Measurements from ENCODE around the gene LARGE1. TPM values are rescaled to one million over a fixed set of nuclear protein-coding genes. Genes with fewer than 3 reads are reported as not detected.

Gene LARGE1
- total and polyA plus RNA-seq, 9 of the 15 experiments (the other 6 are each of a cell fraction or from before 2014, with no cell fraction given), result 0.01 to 0.66 (median 0.14) TPM; not detected in 2

DNA sequence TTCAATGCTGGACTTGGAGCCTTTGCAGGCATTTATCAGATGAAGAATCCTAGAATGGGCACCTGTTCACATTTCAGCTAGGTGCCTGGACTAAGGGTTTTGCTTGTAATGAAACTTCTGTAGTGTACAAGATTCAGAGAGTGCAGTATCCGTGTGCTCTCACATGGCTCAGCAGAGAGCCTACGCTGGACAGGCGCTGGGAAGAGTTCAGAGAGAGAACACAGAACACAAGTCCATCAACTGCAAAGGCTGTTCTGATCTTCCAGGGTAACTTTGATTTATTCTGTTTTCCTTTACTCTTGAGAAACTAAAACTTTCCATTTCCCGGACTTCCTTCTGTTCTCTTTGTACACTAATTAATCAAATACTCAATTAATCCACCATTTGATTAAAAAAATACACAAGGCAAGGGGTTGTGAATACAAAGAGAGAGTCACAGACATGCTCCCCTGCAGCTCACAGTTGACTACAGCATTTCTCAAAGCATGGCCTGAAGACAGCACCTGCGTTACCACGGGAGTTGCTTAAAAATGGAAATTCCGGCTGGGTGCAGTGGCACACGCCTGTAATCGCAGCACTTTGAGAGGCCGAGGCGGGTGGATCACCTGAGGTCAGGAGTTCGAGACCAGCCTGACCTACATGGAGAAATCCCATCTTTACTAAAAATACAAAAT, 393.7 kb downstream of the LARGE1 start:
- Histone ChIP-seq H3K9me3 (replicated peaks; ENCODE audit: control insufficient read depth, insufficient read depth, low read depth, low read length) (no peaks in the 10 kb centered on the region), H3K9ac (ENCODE audit: insufficient read depth in 1 of 2, low read depth in 2 of 2, low read length in 2 of 2) (no peak overlapping the region), H3K4me1 (replicated peaks in 1 of 2; ENCODE audit: control insufficient read depth in 2 of 2, insufficient read depth in 2 of 2, low read length in 2 of 2) (no peaks in the 10 kb centered on the region), H3K27me3 (ENCODE audit: control insufficient read depth in 2 of 2, insufficient read depth in 2 of 2, low read length in 2 of 2) (no peaks in the 10 kb centered on the region), H3K4me3 (no peak overlapping the region), H3K36me3 (ENCODE audit: control insufficient read depth, insufficient read depth, low read length) (no peaks in the 10 kb centered on the region), H3K4me2 (ENCODE audit: insufficient read depth, low read length) (no peak overlapping the region), H2AFZ (ENCODE audit: low read depth, low read length) (no peak overlapping the region), H4K20me1 (replicated peaks; ENCODE audit: control insufficient read depth, insufficient read depth, low read length) (no peaks in the 10 kb centered on the region), H3K27ac (ENCODE audit: extremely low read depth, low read depth, low read length) (no peak overlapping the region), H3K9me1 (ENCODE audit: control insufficient read depth, insufficient read depth, low read length) (no peaks in the 10 kb centered on the region), H3K79me2 (ENCODE audit: control insufficient read depth, insufficient read depth, low read length) (no peaks in the 10 kb centered on the region)
- DNase-seq (ENCODE audit: extremely low read depth in 1 of 4, low spot score in 3 of 4) (no peak), ATAC-seq (no peak), FAIRE-seq (no peak)
- intact Hi-C loops (cut with micrococcal nuclease), result no loop called here
- CTCF ChIA-PET (ENCODE audit: low intra/inter-chr PET ratio), result no interaction called here
- WGBS (ENCODE audit: insufficient coverage, low coverage, missing lambda C conversion rate), result 0% methylated on average over 5 of the region's 12 CpGs
- TF ChIP-seq ZNF280B (CRISPR knock-in tag; IDR thresholded peaks at IDR 0.05) (no peak), ZNF253 (CRISPR knock-in tag; conservative IDR thresholded peaks at IDR 0.05) (no peak)
- no TSS peak for BruUV-seq (replicated peaks)
- in situ Hi-C loops (cut with MboI), result no loop called here
- POLR2A ChIA-PET, result no interaction called here

- Histone ChIP-seq H3K9ac (ENCODE audit: insufficient read depth in 1 of 2, low read depth in 2 of 2, low read length in 2 of 2) (no peak overlapping the region), H2AFZ (ENCODE audit: low read depth, low read length) (no peak overlapping the region), H3K79me2 (ENCODE audit: control insufficient read depth, insufficient read depth, low read length) (no peaks in the 10 kb centered on the region), H3K4me2 (ENCODE audit: insufficient read depth, low read length) (no peak overlapping the region), H3K9me3 (replicated peaks; ENCODE audit: control insufficient read depth, insufficient read depth, low read depth, low read length) (no peaks in the 10 kb centered on the region), H3K9me1 (ENCODE audit: control insufficient read depth, insufficient read depth, low read length) (no peaks in the 10 kb centered on the region), H3K27ac (ENCODE audit: extremely low read depth, low read depth, low read length) (no peak overlapping the region), H3K27me3 (ENCODE audit: control insufficient read depth in 2 of 2, insufficient read depth in 2 of 2, low read length in 2 of 2) (no peaks in the 10 kb centered on the region), H3K36me3 (ENCODE audit: control insufficient read depth, insufficient read depth, low read length) (no peaks in the 10 kb centered on the region), H3K4me1 (replicated peaks in 1 of 2; ENCODE audit: control insufficient read depth in 2 of 2, insufficient read depth in 2 of 2, low read length in 2 of 2) (no peaks in the 10 kb centered on the region), H3K4me3 (no peak overlapping the region), H4K20me1 (replicated peaks; ENCODE audit: control insufficient read depth, insufficient read depth, low read length) (no peaks in the 10 kb centered on the region)
- ChIA-PET CTCF (ENCODE audit: low intra/inter-chr PET ratio) (no interaction called here), POLR2A (no interaction called here)
- intact Hi-C loops (cut with micrococcal nuclease) (no loop called here), in situ Hi-C loops (cut with MboI) (no loop called here)
- FAIRE-seq (no peak), ATAC-seq (no peak), DNase-seq (ENCODE audit: extremely low read depth in 1 of 4, low spot score in 3 of 4) (no peak)
- BruUV-seq (replicated peaks), result no TSS peak
- WGBS (ENCODE audit: insufficient coverage, low coverage, missing lambda C conversion rate), result 0% methylated on average over 4 of the region's 4 CpGs
- no peak for TF ChIP-seq MEF2D (tag; conservative IDR thresholded peaks at IDR 0.05; ENCODE audit: low read depth)
- TF ChIP-seq FUS (optimal IDR thresholded peaks at IDR 0.05; ENCODE audit: low read depth, low read length), result no peak
- no peak for TF ChIP-seq ZNF263 (CRISPR knock-in tag; IDR thresholded peaks at IDR 0.05; ENCODE audit: borderline replicate concordance)
- TF ChIP-seq, protein P1, sequence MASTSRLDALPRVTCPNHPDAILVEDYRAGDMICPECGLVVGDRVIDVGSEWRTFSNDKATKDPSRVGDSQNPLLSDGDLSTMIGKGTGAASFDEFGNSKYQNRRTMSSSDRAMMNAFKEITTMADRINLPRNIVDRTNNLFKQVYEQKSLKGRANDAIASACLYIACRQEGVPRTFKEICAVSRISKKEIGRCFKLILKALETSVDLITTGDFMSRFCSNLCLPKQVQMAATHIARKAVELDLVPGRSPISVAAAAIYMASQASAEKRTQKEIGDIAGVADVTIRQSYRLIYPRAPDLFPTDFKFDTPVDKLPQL (IDR thresholded peaks at IDR 0.05; ENCODE audit: extremely low read depth, insufficient read length), result no peak
- no peak for TF ChIP-seq NFE2L1 (tag; IDR thresholded peaks at IDR 0.05; ENCODE audit: borderline replicate concordance, low read depth)
- TF ChIP-seq ASH1L (IDR thresholded peaks at IDR 0.05; ENCODE audit: borderline replicate concordance, low read depth, partially characterized antibody), result no peak
- no peak for TF ChIP-seq NFRKB (IDR thresholded peaks at IDR 0.05; ENCODE audit: low read depth)
- TF ChIP-seq POLR2AphosphoS2 (IDR thresholded peaks at IDR 0.05; ENCODE audit: low read length), result no peak
- TF ChIP-seq ZNF347 (CRISPR knock-in tag; IDR thresholded peaks at IDR 0.05; ENCODE audit: low read depth), result no peak
- no peak for TF ChIP-seq TGIF2 (CRISPR knock-in tag; IDR thresholded peaks at IDR 0.05)
Measured at GRCh38 chr22:33524511-33525260, 395.6 kb downstream of the LARGE1 start.

Measured in K562 (cell line).